SK-N-MC (cell line): ENCODE data around the gene TYW1B.
"Not testable (repeated sequence)": the region's sequence is repeated elsewhere in the genome, so short reads cannot be mapped to it uniquely, and the experiment has no call there.

Source experiments
- EZH2 ChIP-seq: fragments of 200-600 bp; sonication (generic); IDR thresholded peaks from one replicate; pipeline ENCODE4 v1.6.1; 2017; ENCODE audit warnings: antibody characterized with exemption
- FOXP2 ChIP-seq: optimal IDR thresholded peaks from 2 replicates; pipeline ENCODE3; 2011; ENCODE audit warnings: mild to moderate bottlenecking, moderate library complexity; ENCODE audit not compliant: insufficient read depth; ENCODE audit errors: extremely low read length, control extremely low read depth
- POLR2AphosphoS5 ChIP-seq: IDR thresholded peaks from 2 replicates; pipeline ENCODE4 v1.6.1; 2012; ENCODE audit warnings: mild to moderate bottlenecking, low read depth, low read length, borderline replicate concordance

- not testable (repeated sequence) for TF ChIP-seq POLR2AphosphoS5, EZH2, FOXP2
Observed at GRCh38 chr7:72632765-72633292, 195.2 kb downstream of the TYW1B start.
